Measurements from ENCODE around the gene OLIG1.

The OLIG1 gene

GRCh38 chr21:33112151-33112550 is 42.2 kb downstream of the OLIG1 start:
- TF ChIP-seq CTCF (conservative IDR thresholded peaks at IDR 0.05) (no peak), ZFX (IDR thresholded peaks at IDR 0.05) (no peak)

GRCh38 chr21:33112681-33113080 is 42.7 kb downstream of the OLIG1 start:
- no peak overlapping the region for H3K27ac ChIP-seq
- TF ChIP-seq ZFX (IDR thresholded peaks at IDR 0.05) (no peak), CTCF (conservative IDR thresholded peaks at IDR 0.05) (no peak)

More at GRCh38 chr21:33112151-33112550, 42.2 kb downstream of the OLIG1 start:
- H3K27ac ChIP-seq: no peak overlapping the region

- H3K27ac ChIP-seq: no peak overlapping the region
- no peak for TF ChIP-seq ZFX (IDR thresholded peaks at IDR 0.05)
These were observed 43.2 kb downstream of the OLIG1 start for GRCh38 chr21:33113131-33113530.

GRCh38 chr21:33114276-33114675 is 44.3 kb downstream of the OLIG1 start:
- no peak overlapping the region for H3K27ac ChIP-seq
- TF ChIP-seq CTCF (conservative IDR thresholded peaks at IDR 0.05): no peak

- no peak overlapping the region for H3K27ac ChIP-seq
- TF ChIP-seq CTCF (conservative IDR thresholded peaks at IDR 0.05) (no peak), ZFX (IDR thresholded peaks at IDR 0.05) (no peak)
These were observed 45.9 kb downstream of the OLIG1 start for GRCh38 chr21:33115631-33116510.

GRCh38 chr21:33116676-33117075 is 46.7 kb downstream of the OLIG1 start:
- no peak for TF ChIP-seq ZFX (IDR thresholded peaks at IDR 0.05)
- no peak for TF ChIP-seq CTCF (conservative IDR thresholded peaks at IDR 0.05)
- no peak overlapping the region for H3K27ac ChIP-seq

- TF ChIP-seq CTCF (conservative IDR thresholded peaks at IDR 0.05): no peak
- TF ChIP-seq ZFX (IDR thresholded peaks at IDR 0.05): no peak
These were observed 47.4 kb downstream of the OLIG1 start for GRCh38 chr21:33117101-33117888.

More at GRCh38 chr21:33117101-33117888, 47.4 kb downstream of the OLIG1 start:
- no peak overlapping the region for H3K27ac ChIP-seq

Data from C4-2B (cell line).